ENCODE results near the gene ZNF282.

- TF ChIP-seq POLR2AphosphoS5 (IDR thresholded peaks at IDR 0.05) (no peak), POLR2A (IDR thresholded peaks at IDR 0.05) (no peak)
- TF ChIP-seq, protein P1, sequence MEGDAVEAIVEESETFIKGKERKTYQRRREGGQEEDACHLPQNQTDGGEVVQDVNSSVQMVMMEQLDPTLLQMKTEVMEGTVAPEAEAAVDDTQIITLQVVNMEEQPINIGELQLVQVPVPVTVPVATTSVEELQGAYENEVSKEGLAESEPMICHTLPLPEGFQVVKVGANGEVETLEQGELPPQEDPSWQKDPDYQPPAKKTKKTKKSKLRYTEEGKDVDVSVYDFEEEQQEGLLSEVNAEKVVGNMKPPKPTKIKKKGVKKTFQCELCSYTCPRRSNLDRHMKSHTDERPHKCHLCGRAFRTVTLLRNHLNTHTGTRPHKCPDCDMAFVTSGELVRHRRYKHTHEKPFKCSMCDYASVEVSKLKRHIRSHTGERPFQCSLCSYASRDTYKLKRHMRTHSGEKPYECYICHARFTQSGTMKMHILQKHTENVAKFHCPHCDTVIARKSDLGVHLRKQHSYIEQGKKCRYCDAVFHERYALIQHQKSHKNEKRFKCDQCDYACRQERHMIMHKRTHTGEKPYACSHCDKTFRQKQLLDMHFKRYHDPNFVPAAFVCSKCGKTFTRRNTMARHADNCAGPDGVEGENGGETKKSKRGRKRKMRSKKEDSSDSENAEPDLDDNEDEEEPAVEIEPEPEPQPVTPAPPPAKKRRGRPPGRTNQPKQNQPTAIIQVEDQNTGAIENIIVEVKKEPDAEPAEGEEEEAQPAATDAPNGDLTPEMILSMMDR (IDR thresholded peaks at IDR 0.05 in 8 of 11, conservative IDR thresholded peaks at IDR 0.05 in 3 of 11), result no peak
These were observed 21.1 kb downstream of the ZNF282 start for GRCh38 chr7:149216402-149216801.

Data from spleen (tissue), 7 donors.